Keratinocyte (primary cell): Measurements from ENCODE around the gene FJX1. TPM values are rescaled to one million over a fixed set of nuclear protein-coding genes. Genes with fewer than 3 reads are reported as not detected.
A peak's percentile ranks its signal among the peaks of the same experiment; 100 is the strongest.

Experiments used
- DNase-seq: peaks from one replicate; pipeline ENCODE4 v3.0.0-alpha.2; 2011; ENCODE audit warnings: low read depth, missing footprints, low spot score
- FAIRE-seq: peaks from 2 replicates; lab custom pipeline; 2011; peaks lifted over from hg19 to GRCh38; lab: Jason Lieb, UNC
- H2AFZ ChIP-seq: 2 replicates; pipeline ENCODE4 v1.6.0; 2012; ENCODE audit warnings: low read length, control low read depth, inconsistent platforms; ENCODE audit not compliant: control insufficient read depth
- H3K27ac ChIP-seq: 2 replicates; pipeline ENCODE4 v1.5.1; 2011; ENCODE audit warnings: low read length; ENCODE audit not compliant: control insufficient read depth, insufficient read depth
- H3K27me3 ChIP-seq: 3 replicates; pipeline ENCODE4 v1.6.0; 2011; ENCODE audit warnings: low read length; ENCODE audit not compliant: control insufficient read depth, insufficient read depth; ENCODE audit errors: extremely low read depth
- H3K36me3 ChIP-seq, 2 experiments: 2 replicates in 1 of 2; 3 replicates in 1 of 2; pipeline ENCODE4 v1.5.1; 2011; ENCODE audit warnings: low read length in 2 of 2, mild to moderate bottlenecking in 1 of 2; ENCODE audit not compliant: control insufficient read depth in 2 of 2, insufficient read depth in 2 of 2; ENCODE audit errors: extremely low read depth in 1 of 2
- H3K4me1 ChIP-seq: 3 replicates; pipeline ENCODE4 v1.5.1; 2011; ENCODE audit warnings: low read length; ENCODE audit not compliant: control insufficient read depth, insufficient read depth; ENCODE audit errors: extremely low read depth
- H3K4me2 ChIP-seq: 3 replicates; pipeline ENCODE4 v1.6.0; 2011; ENCODE audit warnings: low read depth, low read length; ENCODE audit not compliant: control insufficient read depth, insufficient read depth; ENCODE audit errors: extremely low read depth
- H3K4me3 ChIP-seq, 3 experiments: fragments of 200-600 bp in 1 of 3; sonication (generic) in 1 of 3; 2 replicates in 2 of 3; 3 replicates in 1 of 3; pipeline ENCODE4 v1.5.1; 2011 to 2016; ENCODE audit warnings: low read length in 3 of 3, mild to moderate bottlenecking in 3 of 3, control low read depth in 2 of 3, inconsistent platforms in 1 of 3, low read depth in 1 of 3, mixed read lengths in 1 of 3, mixed run types in 1 of 3, moderate library complexity in 1 of 3; ENCODE audit not compliant: control insufficient read depth in 2 of 3, insufficient read depth in 2 of 3; ENCODE audit errors: extremely low read depth in 1 of 3
- H3K79me2 ChIP-seq: 2 replicates; pipeline ENCODE4 v1.6.0; 2012; ENCODE audit warnings: low read length; ENCODE audit not compliant: control insufficient read depth, insufficient read depth
- H3K9ac ChIP-seq: 3 replicates; pipeline ENCODE4 v1.6.0; 2011; ENCODE audit warnings: low read length; ENCODE audit not compliant: control insufficient read depth, insufficient read depth; ENCODE audit errors: extremely low read depth
- H3K9me1 ChIP-seq: 3 replicates; pipeline ENCODE4 v1.6.0; 2011; ENCODE audit warnings: low read length; ENCODE audit not compliant: control insufficient read depth, insufficient read depth; ENCODE audit errors: extremely low read depth
- H3K9me3 ChIP-seq: 2 replicates; pipeline ENCODE4 v1.5.1; 2012; ENCODE audit warnings: low read depth, low read length; ENCODE audit not compliant: control insufficient read depth
- H4K20me1 ChIP-seq: 3 replicates; pipeline ENCODE4 v1.6.0; 2011; ENCODE audit warnings: low read length; ENCODE audit not compliant: control insufficient read depth, insufficient read depth; ENCODE audit errors: extremely low read depth
- EZH2 ChIP-seq: IDR thresholded peaks from one replicate; pipeline ENCODE4 v1.6.1; 2012; ENCODE audit warnings: inconsistent platforms, mild to moderate bottlenecking, low read length, moderate library complexity
- dilution Hi-C: fragments of 300-500 bp; cut with MboI; formaldehyde crosslinking; loops from one replicate; pipeline ENCODE4 v1.7.0; 2020; ENCODE audit warnings: low sequenced_read_pairs; ENCODE audit not compliant: extremely low pct_ligation_motif_present
- polyA minus RNA-seq, 3 experiments: library from RNA; depleted of rRNA, polyadenylated mRNA; stranded (reverse); fragments of >200 nt; gene quantifications; 1 replicate in 1 of 3; 2 replicates in 1 of 3; 3 replicates in 1 of 3; pipeline ENCODE4 v1.2.3, GENCODE V29; 2011
- polyA plus RNA-seq, 5 experiments: library from polyadenylated mRNA; depleted of rRNA in 3 of 5; stranded (reverse) in 3 of 5; stranded (forward) in 1 of 5; unstranded in 1 of 5; fragments of >200 nt; gene quantifications; 1 replicate in 1 of 5; 2 replicates in 3 of 5; 3 replicates in 1 of 5; pipeline versions ENCODE4 v1.2.1 to v1.2.3, GENCODE V29; 2011 to 2012; ENCODE audit warnings: missing spikeins in 2 of 5, low read depth in 1 of 5, low replicate concordance in 1 of 5
- TF ChIP-seq, protein P1 (sequence below), 3 experiments: IDR thresholded peaks in 1 of 3; conservative IDR thresholded peaks in 1 of 3; optimal IDR thresholded peaks in 1 of 3; 2 replicates in 2 of 3; 3 replicates in 1 of 3; pipeline versions ENCODE3 to v1.5.1; 2011; ENCODE audit warnings: low read length in 3 of 3, mild to moderate bottlenecking in 3 of 3, moderate library complexity in 2 of 3, control low read depth in 1 of 3, inconsistent platforms in 1 of 3; ENCODE audit not compliant: insufficient read depth in 2 of 3; ENCODE audit errors: extremely low read depth in 1 of 3

The FJX1 gene, protein sequence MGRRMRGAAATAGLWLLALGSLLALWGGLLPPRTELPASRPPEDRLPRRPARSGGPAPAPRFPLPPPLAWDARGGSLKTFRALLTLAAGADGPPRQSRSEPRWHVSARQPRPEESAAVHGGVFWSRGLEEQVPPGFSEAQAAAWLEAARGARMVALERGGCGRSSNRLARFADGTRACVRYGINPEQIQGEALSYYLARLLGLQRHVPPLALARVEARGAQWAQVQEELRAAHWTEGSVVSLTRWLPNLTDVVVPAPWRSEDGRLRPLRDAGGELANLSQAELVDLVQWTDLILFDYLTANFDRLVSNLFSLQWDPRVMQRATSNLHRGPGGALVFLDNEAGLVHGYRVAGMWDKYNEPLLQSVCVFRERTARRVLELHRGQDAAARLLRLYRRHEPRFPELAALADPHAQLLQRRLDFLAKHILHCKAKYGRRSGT
- 19.0 to 25.3 TPM (median 19.7 TPM) in 3 replicates for polyA plus RNA-seq
- 12.6 TPM for polyA plus RNA-seq (2011; ENCODE audit: low read depth)
- polyA plus RNA-seq (2011; cell fraction: cytosol; rRNA removed) = 8.5 and 17.4 TPM in 2 replicates
- 26.3 and 34.6 TPM in 2 replicates for polyA plus RNA-seq (2011; cell fraction: nucleus; rRNA removed)
- 30.7 and 61.7 TPM in 2 replicates for polyA plus RNA-seq (2012; ENCODE audit: low replicate concordance)
- 8.9 to 30.3 TPM (median 10.4 TPM) in 3 replicates for polyA minus RNA-seq
- 61.8 TPM for polyA minus RNA-seq (2011; cell fraction: cytosol; rRNA and poly(A)+ RNA removed)
- polyA minus RNA-seq (2011; cell fraction: nucleus; rRNA and poly(A)+ RNA removed) = 28.4 and 32.3 TPM in 2 replicates

DNA sequence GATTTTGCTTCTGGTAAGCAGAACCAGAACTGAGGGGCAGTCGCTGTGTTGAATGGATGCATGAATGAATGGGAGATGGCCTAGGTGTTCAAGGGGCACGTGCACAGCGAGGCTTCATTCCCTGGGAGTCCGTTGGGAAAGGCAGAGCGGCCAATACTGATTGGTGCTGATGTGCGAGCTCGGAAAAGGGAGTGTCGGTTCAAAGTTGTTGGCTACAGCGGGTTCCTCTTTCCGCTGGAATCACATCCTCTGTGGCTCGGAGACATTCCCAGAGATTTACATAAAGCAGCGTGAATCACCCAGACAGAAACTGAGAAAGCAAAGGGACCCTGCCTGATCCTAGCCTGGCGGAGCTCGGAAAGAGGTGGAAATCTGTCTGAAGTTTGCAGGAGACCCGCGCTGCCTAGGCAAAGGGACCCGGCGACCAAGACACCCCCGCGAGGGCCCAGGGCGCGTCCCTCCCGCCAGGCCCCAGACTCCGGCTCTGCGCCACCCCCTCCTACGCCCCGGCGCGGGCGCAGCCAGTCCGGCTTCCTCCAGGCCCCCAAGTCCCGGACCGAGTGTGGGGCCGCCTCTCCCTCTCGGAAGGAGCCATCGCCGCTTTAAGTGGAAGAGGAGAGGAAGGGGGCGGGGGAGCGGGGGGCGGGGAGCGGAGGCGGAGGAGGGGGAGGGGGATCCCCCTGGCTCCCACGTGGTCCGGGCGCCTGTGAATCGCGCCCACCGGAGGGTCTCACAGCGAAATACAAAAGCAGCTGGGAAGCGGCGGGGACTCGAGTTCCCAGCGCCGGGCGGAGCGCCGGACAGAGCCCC, at the start of gene FJX1:
TSS of gene FJX1 (plus strand) at position 774 of the 810 bp plus-strand sequence. CDS start 177 bp downstream, outside the sequence.
- Histone ChIP-seq H3K9me3 (no peaks in the 10 kb centered on the region), H3K79me2 (peaks cover 32% of the 10 kb centered on the region), H3K9me1 (no peaks in the 10 kb centered on the region), H3K4me1 (peaks cover 46% of the 10 kb centered on the region), H3K4me2 (peak within 1 kb of the TSS; percentile 100), H3K27ac (peak within 1 kb of the TSS; percentile 95), H3K36me3 (peaks cover 0 to 10% of the 10 kb centered on the region in 2 experiments), H3K27me3 (no peaks in the 10 kb centered on the region), H4K20me1 (no peaks in the 10 kb centered on the region), H3K9ac (peak within 1 kb of the TSS; percentile 91), H2AFZ (peak within 1 kb of the TSS; percentile 48), H3K4me3 (peak within 1 kb of the TSS; percentile 56 to 91 (median 89))
- TF ChIP-seq, protein P1, sequence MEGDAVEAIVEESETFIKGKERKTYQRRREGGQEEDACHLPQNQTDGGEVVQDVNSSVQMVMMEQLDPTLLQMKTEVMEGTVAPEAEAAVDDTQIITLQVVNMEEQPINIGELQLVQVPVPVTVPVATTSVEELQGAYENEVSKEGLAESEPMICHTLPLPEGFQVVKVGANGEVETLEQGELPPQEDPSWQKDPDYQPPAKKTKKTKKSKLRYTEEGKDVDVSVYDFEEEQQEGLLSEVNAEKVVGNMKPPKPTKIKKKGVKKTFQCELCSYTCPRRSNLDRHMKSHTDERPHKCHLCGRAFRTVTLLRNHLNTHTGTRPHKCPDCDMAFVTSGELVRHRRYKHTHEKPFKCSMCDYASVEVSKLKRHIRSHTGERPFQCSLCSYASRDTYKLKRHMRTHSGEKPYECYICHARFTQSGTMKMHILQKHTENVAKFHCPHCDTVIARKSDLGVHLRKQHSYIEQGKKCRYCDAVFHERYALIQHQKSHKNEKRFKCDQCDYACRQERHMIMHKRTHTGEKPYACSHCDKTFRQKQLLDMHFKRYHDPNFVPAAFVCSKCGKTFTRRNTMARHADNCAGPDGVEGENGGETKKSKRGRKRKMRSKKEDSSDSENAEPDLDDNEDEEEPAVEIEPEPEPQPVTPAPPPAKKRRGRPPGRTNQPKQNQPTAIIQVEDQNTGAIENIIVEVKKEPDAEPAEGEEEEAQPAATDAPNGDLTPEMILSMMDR (optimal IDR thresholded peaks at IDR 0.05 in 1 of 3, IDR thresholded peaks at IDR 0.05 in 1 of 3, conservative IDR thresholded peaks at IDR 0.05 in 1 of 3; ENCODE audit: extremely low read depth in 1 of 3, insufficient read depth in 2 of 3, low read length in 3 of 3) = no peak
- no peak for TF ChIP-seq EZH2
- FAIRE-seq = peak; percentile 92
- DNase-seq = no peak
- dilution Hi-C loops = loop anchor here (25.0 kb wide), 1 partner anchor 194 kb away; no protein-coding TSS in a partner anchor

DNA sequence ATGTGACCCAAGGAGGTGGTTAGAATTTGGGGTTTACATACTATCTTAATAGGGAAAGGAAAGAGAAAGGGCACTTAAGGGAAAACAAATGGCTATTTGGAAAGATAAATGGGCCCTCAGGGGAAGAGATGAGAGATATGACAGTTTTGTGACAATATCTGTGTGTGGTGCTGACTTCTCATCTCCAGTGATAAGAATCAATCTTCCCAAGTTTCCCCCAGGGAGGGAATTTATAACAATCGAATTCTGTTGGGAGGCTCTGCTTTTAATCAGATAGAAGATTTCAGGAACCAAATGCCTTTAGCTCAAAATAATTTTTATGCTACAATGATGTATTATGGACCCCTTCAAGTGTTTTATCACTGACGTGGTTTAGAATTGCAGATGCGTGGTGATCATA, 46.6 kb upstream of the FJX1 start:
- DNase-seq (no peak), FAIRE-seq (no peak)
- Histone ChIP-seq H4K20me1 (no peaks in the 10 kb centered on the region), H3K27me3 (no peaks in the 10 kb centered on the region), H2AFZ (no peak overlapping the region), H3K4me3 (no peak overlapping the region), H3K4me1 (peaks cover 19% of the 10 kb centered on the region), H3K4me2 (no peak overlapping the region), H3K9me3 (no peaks in the 10 kb centered on the region), H3K36me3 (no peaks in the 10 kb centered on the region), H3K9me1 (no peaks in the 10 kb centered on the region), H3K79me2 (no peaks in the 10 kb centered on the region), H3K9ac (no peak overlapping the region), H3K27ac (no peak overlapping the region)
- dilution Hi-C loops = no loop called here
- TF ChIP-seq, protein P1 (optimal IDR thresholded peaks at IDR 0.05 in 1 of 3, IDR thresholded peaks at IDR 0.05 in 1 of 3, conservative IDR thresholded peaks at IDR 0.05 in 1 of 3; ENCODE audit: extremely low read depth in 1 of 3, insufficient read depth in 2 of 3, low read length in 3 of 3) = no peak
- TF ChIP-seq EZH2 = no peak
